ENCODE data around the gene CNTN4. TPM values are rescaled to one million over a fixed set of nuclear protein-coding genes. Genes with fewer than 3 reads are reported as not detected.

CNTN4 gene
- total and polyA plus RNA-seq, 2 experiments from 2014 or later: 0.91 to 4.0 TPM

DNA sequence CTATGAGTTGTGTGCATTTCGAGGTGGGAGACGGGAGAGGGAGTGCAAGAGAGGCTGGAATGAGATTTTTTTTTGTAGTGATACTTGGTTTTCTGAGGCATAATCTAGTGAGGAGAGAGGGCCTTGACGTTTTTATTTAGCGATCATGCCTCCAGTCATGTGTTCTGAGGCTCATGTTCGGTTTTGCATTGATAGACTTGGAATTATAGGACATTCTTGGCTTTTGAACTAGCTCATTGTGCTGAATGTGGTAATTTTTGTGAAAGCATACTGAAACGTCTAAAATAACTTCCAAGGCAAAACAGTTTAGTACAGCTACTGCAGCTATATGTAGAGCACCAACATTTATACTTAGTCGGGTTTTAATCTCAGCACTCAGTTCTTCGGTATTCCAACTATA is 408.1 kb downstream of the CNTN4 start:
- Mint-ChIP-seq H3K4me1 (no peaks in the 10 kb centered on the region), H3K9me3 (peaks cover 99% of the 10 kb centered on the region), H3K27me3 (ENCODE audit: insufficient read depth, low read depth, poor library complexity) (peaks cover 3% of the 10 kb centered on the region), H3K27ac (no peak overlapping the region), H3K36me3 (ENCODE audit: low read depth) (peaks cover 41% of the 10 kb centered on the region), H3K4me3 (no peak overlapping the region)
- H3K27ac ChIP-seq (ENCODE audit: low read depth): no peak overlapping the region
- H4K20me1 ChIP-seq (replicated peaks; ENCODE audit: insufficient read depth): no peaks in the 10 kb centered on the region
- no peak for ATAC-seq
- H3K36me3 ChIP-seq (ENCODE audit: insufficient read depth): no peaks in the 10 kb centered on the region
- H3K4me2 ChIP-seq: no peak overlapping the region
- H3F3A ChIP-seq (replicated peaks; ENCODE audit: low read depth): no peaks in the 10 kb centered on the region
- no peak overlapping the region for H2AFZ ChIP-seq
- H3K79me2 ChIP-seq (replicated peaks; ENCODE audit: insufficient read depth): no peaks in the 10 kb centered on the region
- H3K9me2 ChIP-seq (ENCODE audit: insufficient read depth): no peaks in the 10 kb centered on the region
- no peak overlapping the region for H3K4me3 ChIP-seq
- H3K27me3 ChIP-seq (ENCODE audit: insufficient read depth): no peaks in the 10 kb centered on the region
- TF ChIP-seq EZH2phosphoT487 (IDR thresholded peaks at IDR 0.05; ENCODE audit: unreplicated experiment) (no peak), EZH2 (IDR thresholded peaks at IDR 0.05; ENCODE audit: low read depth, unreplicated experiment) (no peak), NANOG (IDR thresholded peaks at IDR 0.05; ENCODE audit: borderline replicate concordance) (no peak)
- TF ChIP-seq, protein P1, sequence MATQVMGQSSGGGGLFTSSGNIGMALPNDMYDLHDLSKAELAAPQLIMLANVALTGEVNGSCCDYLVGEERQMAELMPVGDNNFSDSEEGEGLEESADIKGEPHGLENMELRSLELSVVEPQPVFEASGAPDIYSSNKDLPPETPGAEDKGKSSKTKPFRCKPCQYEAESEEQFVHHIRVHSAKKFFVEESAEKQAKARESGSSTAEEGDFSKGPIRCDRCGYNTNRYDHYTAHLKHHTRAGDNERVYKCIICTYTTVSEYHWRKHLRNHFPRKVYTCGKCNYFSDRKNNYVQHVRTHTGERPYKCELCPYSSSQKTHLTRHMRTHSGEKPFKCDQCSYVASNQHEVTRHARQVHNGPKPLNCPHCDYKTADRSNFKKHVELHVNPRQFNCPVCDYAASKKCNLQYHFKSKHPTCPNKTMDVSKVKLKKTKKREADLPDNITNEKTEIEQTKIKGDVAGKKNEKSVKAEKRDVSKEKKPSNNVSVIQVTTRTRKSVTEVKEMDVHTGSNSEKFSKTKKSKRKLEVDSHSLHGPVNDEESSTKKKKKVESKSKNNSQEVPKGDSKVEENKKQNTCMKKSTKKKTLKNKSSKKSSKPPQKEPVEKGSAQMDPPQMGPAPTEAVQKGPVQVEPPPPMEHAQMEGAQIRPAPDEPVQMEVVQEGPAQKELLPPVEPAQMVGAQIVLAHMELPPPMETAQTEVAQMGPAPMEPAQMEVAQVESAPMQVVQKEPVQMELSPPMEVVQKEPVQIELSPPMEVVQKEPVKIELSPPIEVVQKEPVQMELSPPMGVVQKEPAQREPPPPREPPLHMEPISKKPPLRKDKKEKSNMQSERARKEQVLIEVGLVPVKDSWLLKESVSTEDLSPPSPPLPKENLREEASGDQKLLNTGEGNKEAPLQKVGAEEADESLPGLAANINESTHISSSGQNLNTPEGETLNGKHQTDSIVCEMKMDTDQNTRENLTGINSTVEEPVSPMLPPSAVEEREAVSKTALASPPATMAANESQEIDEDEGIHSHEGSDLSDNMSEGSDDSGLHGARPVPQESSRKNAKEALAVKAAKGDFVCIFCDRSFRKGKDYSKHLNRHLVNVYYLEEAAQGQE (IDR thresholded peaks at IDR 0.05; ENCODE audit: unreplicated experiment): no peak
- TF ChIP-seq, protein P2, sequence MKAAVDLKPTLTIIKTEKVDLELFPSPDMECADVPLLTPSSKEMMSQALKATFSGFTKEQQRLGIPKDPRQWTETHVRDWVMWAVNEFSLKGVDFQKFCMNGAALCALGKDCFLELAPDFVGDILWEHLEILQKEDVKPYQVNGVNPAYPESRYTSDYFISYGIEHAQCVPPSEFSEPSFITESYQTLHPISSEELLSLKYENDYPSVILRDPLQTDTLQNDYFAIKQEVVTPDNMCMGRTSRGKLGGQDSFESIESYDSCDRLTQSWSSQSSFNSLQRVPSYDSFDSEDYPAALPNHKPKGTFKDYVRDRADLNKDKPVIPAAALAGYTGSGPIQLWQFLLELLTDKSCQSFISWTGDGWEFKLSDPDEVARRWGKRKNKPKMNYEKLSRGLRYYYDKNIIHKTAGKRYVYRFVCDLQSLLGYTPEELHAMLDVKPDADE (IDR thresholded peaks at IDR 0.05): no peak
- TF ChIP-seq, protein P3, sequence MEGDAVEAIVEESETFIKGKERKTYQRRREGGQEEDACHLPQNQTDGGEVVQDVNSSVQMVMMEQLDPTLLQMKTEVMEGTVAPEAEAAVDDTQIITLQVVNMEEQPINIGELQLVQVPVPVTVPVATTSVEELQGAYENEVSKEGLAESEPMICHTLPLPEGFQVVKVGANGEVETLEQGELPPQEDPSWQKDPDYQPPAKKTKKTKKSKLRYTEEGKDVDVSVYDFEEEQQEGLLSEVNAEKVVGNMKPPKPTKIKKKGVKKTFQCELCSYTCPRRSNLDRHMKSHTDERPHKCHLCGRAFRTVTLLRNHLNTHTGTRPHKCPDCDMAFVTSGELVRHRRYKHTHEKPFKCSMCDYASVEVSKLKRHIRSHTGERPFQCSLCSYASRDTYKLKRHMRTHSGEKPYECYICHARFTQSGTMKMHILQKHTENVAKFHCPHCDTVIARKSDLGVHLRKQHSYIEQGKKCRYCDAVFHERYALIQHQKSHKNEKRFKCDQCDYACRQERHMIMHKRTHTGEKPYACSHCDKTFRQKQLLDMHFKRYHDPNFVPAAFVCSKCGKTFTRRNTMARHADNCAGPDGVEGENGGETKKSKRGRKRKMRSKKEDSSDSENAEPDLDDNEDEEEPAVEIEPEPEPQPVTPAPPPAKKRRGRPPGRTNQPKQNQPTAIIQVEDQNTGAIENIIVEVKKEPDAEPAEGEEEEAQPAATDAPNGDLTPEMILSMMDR (conservative IDR thresholded peaks at IDR 0.05; ENCODE audit: low read depth in 2 of 2): no peak
- no peak for DNase-seq (ENCODE audit: low spot score)
- 0 out of 2 replicates have a peak, but pooled peaks cover 6% of the 10 kb centered on the region for H3K4me1 ChIP-seq (ENCODE audit: insufficient read depth)

DNA sequence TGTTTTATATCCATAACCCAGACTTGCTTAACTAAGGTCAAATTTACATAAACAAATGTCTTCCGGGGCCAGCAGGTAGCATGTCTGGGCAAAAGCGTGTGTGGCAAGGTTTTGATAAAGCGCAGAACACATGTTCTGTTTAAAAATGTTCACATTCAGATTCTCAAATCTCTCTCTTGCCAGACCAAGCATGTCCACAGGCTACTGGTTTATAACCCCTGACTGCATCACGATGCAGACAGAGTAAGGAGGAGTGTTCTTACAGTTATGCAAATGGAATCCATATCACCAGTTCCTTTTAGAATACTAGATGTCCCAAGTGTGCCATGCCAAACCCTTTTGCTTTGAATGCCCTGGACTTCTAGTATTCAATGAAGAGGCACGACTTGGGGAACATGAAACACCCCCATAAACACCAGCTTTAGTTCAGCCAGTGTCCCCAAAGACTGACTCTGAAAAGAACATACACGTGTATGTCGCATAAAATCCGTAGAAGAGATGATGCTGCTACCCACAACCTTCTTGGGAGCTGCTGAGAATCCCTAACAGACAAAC is 412.0 kb downstream of the CNTN4 start:
- H3K9me2 ChIP-seq (ENCODE audit: insufficient read depth): no peaks in the 10 kb centered on the region
- DNase-seq (ENCODE audit: low spot score): no peak

More for the DNA sequence above, 412.0 kb downstream of the CNTN4 start:
- Histone ChIP-seq H3K4me1 (ENCODE audit: insufficient read depth) (0 out of 2 replicates have a peak, but pooled peaks cover 6% of the 10 kb centered on the region), H4K20me1 (replicated peaks; ENCODE audit: insufficient read depth) (no peaks in the 10 kb centered on the region), H2AFZ (no peak overlapping the region), H3F3A (replicated peaks; ENCODE audit: low read depth) (no peaks in the 10 kb centered on the region), H3K4me3 (no peak overlapping the region), H3K27me3 (ENCODE audit: insufficient read depth) (peaks cover 4% of the 10 kb centered on the region; the same call in 1 of the 2 replicates), H3K27ac (ENCODE audit: low read depth) (no peak overlapping the region), H3K79me2 (replicated peaks; ENCODE audit: insufficient read depth) (no peaks in the 10 kb centered on the region), H3K4me2 (no peak overlapping the region), H3K36me3 (ENCODE audit: insufficient read depth) (no peaks in the 10 kb centered on the region)
- ATAC-seq: no peak
- Mint-ChIP-seq H3K9me3 (peaks cover 100% of the 10 kb centered on the region), H3K4me3 (no peak overlapping the region), H3K4me1 (no peaks in the 10 kb centered on the region), H3K27ac (no peak overlapping the region), H3K36me3 (ENCODE audit: low read depth) (peaks cover 34% of the 10 kb centered on the region), H3K27me3 (ENCODE audit: insufficient read depth, low read depth, poor library complexity) (peaks cover 3% of the 10 kb centered on the region)
- TF ChIP-seq, protein P1 (IDR thresholded peaks at IDR 0.05; ENCODE audit: unreplicated experiment): no peak
- no peak for TF ChIP-seq JUNB (IDR thresholded peaks at IDR 0.05; ENCODE audit: unreplicated experiment)
- no peak for TF ChIP-seq POLR2AphosphoS5 (IDR thresholded peaks at IDR 0.05; ENCODE audit: low read depth)
- TF ChIP-seq STAT1 (IDR thresholded peaks at IDR 0.05; ENCODE audit: unreplicated experiment): no peak

Measured in GM23338 (cell line).